Measurements from ENCODE around the gene SPATA9. TPM values are rescaled to one million over a fixed set of nuclear protein-coding genes. Genes with fewer than 3 reads are reported as not detected.

Gene SPATA9
- total RNA-seq, 2 donors from 2014 or later = 0.37 to 0.40 TPM

DNA sequence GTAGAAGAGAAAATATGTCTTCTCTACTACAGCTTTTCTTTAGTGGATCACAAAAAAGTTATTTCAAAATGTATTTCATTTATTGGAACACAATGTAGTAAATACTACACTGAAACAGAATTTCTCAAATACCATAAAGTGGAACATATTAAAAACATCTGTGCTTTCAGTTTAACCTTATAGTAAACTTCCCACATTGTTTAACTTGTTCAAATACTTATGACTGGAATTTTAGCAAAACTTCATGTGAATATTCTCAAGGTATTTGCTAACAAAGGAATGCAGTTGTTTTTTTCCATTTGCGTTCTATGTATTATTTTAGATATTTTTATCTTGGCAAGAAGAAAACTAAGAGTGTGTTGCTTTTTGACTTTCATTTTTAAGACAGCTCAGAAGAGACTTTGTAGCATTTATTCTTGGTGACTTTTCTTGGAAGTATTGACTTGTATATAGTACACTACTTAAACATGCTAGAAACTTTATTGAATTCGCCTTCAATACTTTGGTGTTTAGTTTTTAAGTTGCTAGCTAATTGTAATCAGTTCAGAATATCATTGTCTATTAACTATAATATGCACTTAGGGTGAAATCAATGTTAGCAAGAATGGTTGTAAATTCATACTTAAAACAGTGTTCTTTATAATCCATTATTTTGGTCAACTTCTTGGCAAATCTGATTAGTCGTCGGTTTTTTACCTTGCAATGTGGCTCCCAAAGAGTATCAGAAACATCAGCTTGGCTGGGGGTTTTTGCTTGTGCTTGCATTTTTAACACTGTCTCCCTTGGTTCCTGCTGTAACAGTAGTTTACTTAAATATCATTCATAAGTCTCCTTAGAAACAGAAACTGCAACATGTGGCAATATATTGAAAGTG, 43.4 kb upstream of the SPATA9 start:
- no peaks in the 10 kb centered on the region for H3K27me3 ChIP-seq
- no peaks in the 10 kb centered on the region for H3K4me1 ChIP-seq
- H3K9ac ChIP-seq (ENCODE audit: low read depth in 2 of 2, low read length in 2 of 2) = no peak overlapping the region
- H3K27ac ChIP-seq = no peak overlapping the region
- no peak for TF ChIP-seq CTCF (IDR thresholded peaks at IDR 0.05)
- DNase-seq = no peak
- H3K4me3 ChIP-seq = no peak overlapping the region
- H3K36me3 ChIP-seq = no peaks in the 10 kb centered on the region
- intact Hi-C loops (cut with DNase I) = no loop called here
- H3K9me3 ChIP-seq = no peaks in the 10 kb centered on the region

DNA sequence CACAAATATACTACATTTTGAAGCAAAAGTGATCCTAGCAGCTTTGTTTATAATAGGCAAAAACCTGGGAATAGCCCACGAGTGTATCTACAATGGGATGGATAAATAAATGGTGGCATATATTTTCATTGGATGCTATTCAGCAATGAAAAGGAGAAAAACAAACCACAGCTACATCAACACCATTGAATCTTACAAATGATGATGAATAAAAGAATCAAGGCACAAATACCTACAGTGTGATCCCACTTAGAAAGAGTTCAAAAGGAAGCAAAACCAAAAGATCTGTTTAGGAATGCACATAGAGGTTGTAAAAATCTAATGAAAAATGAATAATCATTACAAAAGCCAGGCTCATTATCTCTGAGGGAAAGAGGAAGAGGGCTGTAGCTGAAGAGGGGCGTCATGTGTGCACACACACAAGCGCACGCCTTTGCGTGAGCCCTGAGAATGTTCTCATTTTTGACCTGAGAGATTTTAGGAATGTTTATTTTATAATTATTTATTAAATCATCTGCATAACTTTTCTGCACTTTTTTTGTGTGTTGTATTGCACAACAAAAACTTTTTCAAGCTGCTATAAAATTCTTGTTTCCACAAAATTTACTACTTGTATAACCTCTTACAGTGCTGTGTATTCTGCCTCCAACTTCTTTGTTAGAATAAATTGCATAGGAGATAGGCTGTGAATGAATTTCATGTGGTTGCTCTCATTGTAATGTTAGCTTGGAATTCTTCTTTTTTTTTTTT, 42.5 kb upstream of the SPATA9 start:
- no peak overlapping the region for H3K4me3 ChIP-seq
- DNase-seq = no peak
- H3K27ac ChIP-seq = no peak overlapping the region
- no peaks in the 10 kb centered on the region for H3K27me3 ChIP-seq
- no peak overlapping the region for H3K9ac ChIP-seq (ENCODE audit: low read depth in 2 of 2, low read length in 2 of 2)
- H3K36me3 ChIP-seq = no peaks in the 10 kb centered on the region
- H3K4me1 ChIP-seq = no peaks in the 10 kb centered on the region
- TF ChIP-seq CTCF (IDR thresholded peaks at IDR 0.05) = no peak
- no peaks in the 10 kb centered on the region for H3K9me3 ChIP-seq
- intact Hi-C loops (cut with DNase I) = no loop called here

GRCh38 chr5:95723632-95724369, 41.0 kb upstream of the SPATA9 start:
- no peaks in the 10 kb centered on the region for H3K36me3 ChIP-seq
- no peak overlapping the region for H3K4me3 ChIP-seq
- H3K27ac ChIP-seq = no peak overlapping the region
- intact Hi-C loops (cut with DNase I) = no loop called here
- no peaks in the 10 kb centered on the region for H3K9me3 ChIP-seq
- no peak for DNase-seq
- H3K9ac ChIP-seq (ENCODE audit: low read depth in 2 of 2, low read length in 2 of 2) = no peak overlapping the region
- no peak for TF ChIP-seq CTCF (IDR thresholded peaks at IDR 0.05)
- no peaks in the 10 kb centered on the region for H3K4me1 ChIP-seq
- no peaks in the 10 kb centered on the region for H3K27me3 ChIP-seq

DNA sequence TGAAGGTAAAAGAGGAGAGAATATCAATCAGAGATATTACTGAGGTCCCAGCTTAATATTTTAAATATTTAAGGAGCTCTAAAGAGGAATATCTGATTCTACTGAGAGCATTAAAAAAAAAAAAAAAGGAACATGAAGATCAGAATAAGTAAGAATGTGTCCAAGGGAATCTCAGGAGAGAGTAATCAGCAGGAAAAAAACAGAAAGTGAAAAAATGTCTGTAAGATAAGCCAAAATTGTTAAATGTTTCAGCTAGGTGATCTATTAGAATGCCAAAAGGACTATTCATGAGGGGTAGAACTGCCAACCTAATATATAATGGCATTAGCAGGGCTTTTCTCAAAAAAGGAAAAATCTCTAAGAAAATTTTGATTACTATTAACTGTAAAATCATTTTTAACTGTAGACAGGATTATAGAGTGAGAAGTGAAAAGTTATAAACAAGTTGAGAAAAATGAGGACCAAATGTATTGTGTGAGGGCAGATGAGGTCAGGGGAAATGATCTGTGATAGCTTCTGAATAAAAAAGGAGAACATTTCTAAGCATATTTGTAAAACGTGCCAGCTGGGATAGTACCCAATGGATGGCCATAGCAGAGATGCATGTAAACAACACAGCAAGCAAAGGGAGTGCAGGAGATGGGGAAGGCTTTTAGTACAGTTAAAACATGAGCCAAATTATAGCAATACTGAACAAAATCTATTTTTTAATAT, 38.9 kb upstream of the SPATA9 start:
- Histone ChIP-seq H3K9ac (ENCODE audit: low read depth in 2 of 2, low read length in 2 of 2) (no peak overlapping the region), H3K4me3 (no peak overlapping the region), H3K27me3 (no peaks in the 10 kb centered on the region), H3K27ac (no peak overlapping the region), H3K9me3 (no peaks in the 10 kb centered on the region), H3K36me3 (no peaks in the 10 kb centered on the region), H3K4me1 (peaks cover 8% of the 10 kb centered on the region)
- no peak for DNase-seq
- TF ChIP-seq CTCF (IDR thresholded peaks at IDR 0.05) = no peak
- intact Hi-C loops (cut with DNase I) = no loop called here
